Stimulated activated naive CD8-positive, alpha-beta T cell treated with anti-CD3 and anti-CD28 coated beads, Interleukin-15, Interleukin-2, amounts not matched to agents 100 ng/mL and 50 ng/mL, for 24 hours (primary cell): ENCODE results near the gene PDE6A.

ENCODE experiments used
- H3K27ac Mint-ChIP-seq: one replicate; pipeline ENCODE4 v1.8.0; 2021; ENCODE audit warnings: mild to moderate bottlenecking, mixed read lengths
- H3K27me3 Mint-ChIP-seq: one replicate; pipeline ENCODE4 v1.8.0; 2021; ENCODE audit warnings: mixed read lengths
- H3K36me3 Mint-ChIP-seq: one replicate; pipeline ENCODE4 v1.8.0; 2021; ENCODE audit warnings: low read depth, mixed read lengths
- H3K4me1 Mint-ChIP-seq: one replicate; pipeline ENCODE4 v1.8.0; 2021; ENCODE audit warnings: low read depth, mixed read lengths
- H3K4me3 Mint-ChIP-seq: one replicate; pipeline ENCODE4 v1.8.0; 2021; ENCODE audit warnings: mild to moderate bottlenecking, mixed read lengths
- H3K9me3 Mint-ChIP-seq: one replicate; pipeline ENCODE4 v1.8.0; 2021; ENCODE audit warnings: mixed read lengths

Gene PDE6A

GRCh38 chr5:149824120-149824519 lies 120.5 kb downstream of the PDE6A start:
- H3K27ac Mint-ChIP-seq, result no peak overlapping the region
- no peaks in the 10 kb centered on the region for H3K27me3 Mint-ChIP-seq
- H3K4me3 Mint-ChIP-seq, result no peak overlapping the region
- H3K9me3 Mint-ChIP-seq, result no peaks in the 10 kb centered on the region
- H3K4me1 Mint-ChIP-seq, result no peaks in the 10 kb centered on the region
- peaks cover 11% of the 10 kb centered on the region for H3K36me3 Mint-ChIP-seq

DNA sequence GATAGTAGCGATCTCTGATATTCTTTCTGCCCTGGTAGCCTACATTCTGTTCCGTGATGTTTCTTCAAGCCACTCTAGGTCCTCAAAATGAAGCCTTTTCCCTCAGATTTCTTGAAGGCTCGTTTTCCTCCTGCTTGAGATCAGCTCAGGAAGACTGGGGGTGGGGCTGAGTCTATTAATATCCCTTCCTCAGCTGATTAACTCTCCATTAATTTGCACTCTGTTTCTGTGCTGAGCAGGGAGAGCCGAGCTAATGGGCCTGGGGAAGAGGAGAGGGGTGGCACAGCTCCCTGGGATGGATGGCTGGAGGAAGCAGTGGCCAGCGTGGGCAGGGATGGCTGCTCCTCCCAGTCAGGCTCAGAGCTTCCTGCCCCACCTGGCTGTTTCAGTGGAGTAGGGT lies 121.2 kb downstream of the PDE6A start:
- Mint-ChIP-seq H3K27ac (no peak overlapping the region), H3K36me3 (peaks cover 8% of the 10 kb centered on the region), H3K9me3 (no peaks in the 10 kb centered on the region), H3K4me3 (no peak overlapping the region), H3K4me1 (no peaks in the 10 kb centered on the region), H3K27me3 (no peaks in the 10 kb centered on the region)

DNA sequence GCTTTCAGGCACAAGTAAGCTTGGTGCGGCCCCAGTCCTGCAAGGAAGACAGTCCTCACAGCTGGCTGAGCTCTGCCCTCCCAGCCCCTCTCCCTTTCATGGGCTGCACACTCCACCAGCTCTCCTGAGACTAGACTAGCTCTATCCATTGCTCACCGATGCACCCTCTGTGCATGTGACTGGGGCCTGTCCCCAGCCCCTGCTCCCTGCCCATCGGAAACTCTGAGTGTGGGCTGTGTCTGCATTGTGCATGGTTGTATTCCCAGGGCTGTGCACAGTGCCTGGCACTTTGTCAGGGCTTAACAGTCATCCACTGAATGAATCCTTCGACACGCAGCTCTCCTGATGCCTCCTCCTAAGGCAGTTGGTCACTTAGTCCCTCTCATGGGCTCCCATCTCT lies 122.3 kb downstream of the PDE6A start:
- H3K27ac Mint-ChIP-seq, result no peak overlapping the region
- H3K4me3 Mint-ChIP-seq, result no peak overlapping the region
- H3K9me3 Mint-ChIP-seq, result no peaks in the 10 kb centered on the region
- no peaks in the 10 kb centered on the region for H3K27me3 Mint-ChIP-seq
- no peaks in the 10 kb centered on the region for H3K4me1 Mint-ChIP-seq
- H3K36me3 Mint-ChIP-seq, result peaks cover 4% of the 10 kb centered on the region

DNA sequence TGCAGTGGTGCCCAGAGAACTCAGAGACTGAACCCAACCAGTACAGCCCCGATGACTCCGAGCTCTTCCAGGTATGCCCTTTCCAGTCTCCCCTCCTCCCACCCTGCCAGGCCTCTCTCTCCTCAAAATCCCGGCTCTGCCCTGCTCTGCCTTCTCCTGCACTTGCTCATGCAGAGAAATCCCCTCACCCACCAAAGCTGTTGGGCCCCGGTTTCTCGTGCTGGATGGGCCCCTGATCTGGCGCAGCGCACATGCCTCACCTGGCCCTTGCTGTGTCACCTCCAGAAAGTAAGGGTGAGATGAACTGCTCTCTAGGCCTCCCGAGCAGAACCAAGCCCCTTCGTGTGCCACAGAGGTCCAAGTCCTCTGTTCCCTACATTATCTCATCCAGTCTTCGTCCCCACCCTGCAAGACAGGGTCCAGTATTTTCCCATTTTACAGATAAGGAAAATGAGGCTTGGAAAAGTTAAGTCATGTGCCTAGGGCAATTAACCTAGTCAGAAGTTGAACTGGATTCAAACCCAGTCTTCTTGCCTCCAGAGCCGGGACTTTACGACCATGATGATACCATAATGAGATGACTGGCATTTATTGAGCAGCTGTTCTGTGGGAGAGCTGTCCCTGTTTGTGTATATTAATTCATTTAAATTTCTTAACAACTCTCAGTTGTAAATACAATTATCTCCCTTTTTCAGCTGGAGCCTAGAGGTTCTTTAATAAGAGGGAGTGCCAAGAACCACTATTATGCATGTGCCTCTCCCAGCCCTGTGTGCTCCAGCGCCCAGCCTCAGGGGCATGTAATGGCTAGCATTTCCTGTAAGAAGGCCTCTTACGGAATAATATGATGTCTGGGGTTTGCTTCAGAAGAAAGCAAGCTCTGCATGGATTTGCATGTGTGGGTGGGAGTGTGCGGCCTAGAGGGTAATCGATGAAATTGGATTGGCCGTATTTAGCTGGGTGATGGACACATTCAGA lies 123.8 kb downstream of the PDE6A start:
- H3K4me1 Mint-ChIP-seq, result no peaks in the 10 kb centered on the region
- H3K9me3 Mint-ChIP-seq, result no peaks in the 10 kb centered on the region
- H3K36me3 Mint-ChIP-seq, result no peaks in the 10 kb centered on the region
- no peak overlapping the region for H3K4me3 Mint-ChIP-seq
- no peak overlapping the region for H3K27ac Mint-ChIP-seq
- no peaks in the 10 kb centered on the region for H3K27me3 Mint-ChIP-seq

- H3K9me3 Mint-ChIP-seq, result no peaks in the 10 kb centered on the region
- no peaks in the 10 kb centered on the region for H3K4me1 Mint-ChIP-seq
- peaks cover 3% of the 10 kb centered on the region for H3K36me3 Mint-ChIP-seq
- no peak overlapping the region for H3K27ac Mint-ChIP-seq
- H3K4me3 Mint-ChIP-seq, result no peak overlapping the region
- H3K27me3 Mint-ChIP-seq, result no peaks in the 10 kb centered on the region
These were observed 124.6 kb downstream of the PDE6A start for GRCh38 chr5:149820012-149820411.

- no peak overlapping the region for H3K4me3 Mint-ChIP-seq
- no peak overlapping the region for H3K27ac Mint-ChIP-seq
- H3K36me3 Mint-ChIP-seq, result peaks cover 4% of the 10 kb centered on the region
- H3K27me3 Mint-ChIP-seq, result no peaks in the 10 kb centered on the region
- H3K4me1 Mint-ChIP-seq, result no peaks in the 10 kb centered on the region
- H3K9me3 Mint-ChIP-seq, result no peaks in the 10 kb centered on the region
These were observed 126.5 kb downstream of the PDE6A start for GRCh38 chr5:149818116-149818515.

GRCh38 chr5:149817539-149818060 lies 127.0 kb downstream of the PDE6A start:
- Mint-ChIP-seq H3K27me3 (no peaks in the 10 kb centered on the region), H3K27ac (no peak overlapping the region), H3K9me3 (no peaks in the 10 kb centered on the region), H3K36me3 (peaks cover 4% of the 10 kb centered on the region), H3K4me1 (no peaks in the 10 kb centered on the region), H3K4me3 (no peak overlapping the region)

DNA sequence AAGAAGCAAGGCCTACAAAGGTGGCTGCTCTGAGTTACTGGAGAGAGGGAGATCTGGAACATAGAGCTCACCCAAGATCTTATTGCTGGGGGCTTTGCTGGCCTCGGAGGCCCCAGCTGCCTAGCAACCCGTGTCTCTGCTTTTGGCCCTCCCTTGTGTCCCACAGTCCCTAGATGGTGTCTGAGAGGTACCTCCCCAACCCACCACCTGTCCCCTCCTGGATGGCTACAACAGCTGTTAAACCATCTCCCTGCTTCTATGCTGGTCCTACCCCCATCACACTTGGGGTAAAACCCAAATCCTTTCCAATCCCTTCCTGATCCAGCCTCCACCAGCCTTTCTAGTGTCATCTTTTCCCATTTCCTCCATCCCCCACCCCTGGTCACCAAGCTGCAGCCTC lies 127.9 kb downstream of the PDE6A start:
- no peaks in the 10 kb centered on the region for H3K27me3 Mint-ChIP-seq
- H3K27ac Mint-ChIP-seq, result no peak overlapping the region
- peaks cover 4% of the 10 kb centered on the region for H3K36me3 Mint-ChIP-seq
- H3K9me3 Mint-ChIP-seq, result no peaks in the 10 kb centered on the region
- H3K4me1 Mint-ChIP-seq, result no peaks in the 10 kb centered on the region
- H3K4me3 Mint-ChIP-seq, result no peak overlapping the region

- H3K27me3 Mint-ChIP-seq, result no peaks in the 10 kb centered on the region
- H3K4me1 Mint-ChIP-seq, result peaks cover 10% of the 10 kb centered on the region
- peaks cover 4% of the 10 kb centered on the region for H3K36me3 Mint-ChIP-seq
- no peaks in the 10 kb centered on the region for H3K9me3 Mint-ChIP-seq
- no peak overlapping the region for H3K4me3 Mint-ChIP-seq
- H3K27ac Mint-ChIP-seq, result no peak overlapping the region
These were observed 133.1 kb downstream of the PDE6A start for GRCh38 chr5:149811453-149811852.

DNA sequence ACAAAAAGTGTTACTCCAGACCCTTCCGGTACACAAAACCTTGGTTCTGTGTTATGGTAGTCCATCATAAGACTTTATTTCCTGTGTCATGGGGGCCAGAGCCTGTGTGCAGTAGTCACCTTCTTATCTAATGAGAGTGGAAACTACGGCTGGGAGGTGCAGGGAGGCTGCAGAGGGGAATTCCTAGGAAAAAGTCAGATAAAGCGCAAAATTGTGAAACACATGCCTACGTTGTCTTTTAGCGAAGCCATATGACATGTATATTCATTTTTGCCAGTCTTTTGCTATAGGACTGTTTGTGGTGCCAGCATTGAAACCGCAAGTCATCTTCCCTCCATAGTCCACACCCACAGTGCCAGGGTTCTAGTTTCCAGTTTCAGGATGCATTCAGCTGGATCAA lies 133.7 kb downstream of the PDE6A start:
- peaks cover 4% of the 10 kb centered on the region for H3K36me3 Mint-ChIP-seq
- peaks cover 10% of the 10 kb centered on the region for H3K4me1 Mint-ChIP-seq
- no peak overlapping the region for H3K27ac Mint-ChIP-seq
- no peaks in the 10 kb centered on the region for H3K9me3 Mint-ChIP-seq
- H3K4me3 Mint-ChIP-seq, result no peak overlapping the region
- H3K27me3 Mint-ChIP-seq, result no peaks in the 10 kb centered on the region

DNA sequence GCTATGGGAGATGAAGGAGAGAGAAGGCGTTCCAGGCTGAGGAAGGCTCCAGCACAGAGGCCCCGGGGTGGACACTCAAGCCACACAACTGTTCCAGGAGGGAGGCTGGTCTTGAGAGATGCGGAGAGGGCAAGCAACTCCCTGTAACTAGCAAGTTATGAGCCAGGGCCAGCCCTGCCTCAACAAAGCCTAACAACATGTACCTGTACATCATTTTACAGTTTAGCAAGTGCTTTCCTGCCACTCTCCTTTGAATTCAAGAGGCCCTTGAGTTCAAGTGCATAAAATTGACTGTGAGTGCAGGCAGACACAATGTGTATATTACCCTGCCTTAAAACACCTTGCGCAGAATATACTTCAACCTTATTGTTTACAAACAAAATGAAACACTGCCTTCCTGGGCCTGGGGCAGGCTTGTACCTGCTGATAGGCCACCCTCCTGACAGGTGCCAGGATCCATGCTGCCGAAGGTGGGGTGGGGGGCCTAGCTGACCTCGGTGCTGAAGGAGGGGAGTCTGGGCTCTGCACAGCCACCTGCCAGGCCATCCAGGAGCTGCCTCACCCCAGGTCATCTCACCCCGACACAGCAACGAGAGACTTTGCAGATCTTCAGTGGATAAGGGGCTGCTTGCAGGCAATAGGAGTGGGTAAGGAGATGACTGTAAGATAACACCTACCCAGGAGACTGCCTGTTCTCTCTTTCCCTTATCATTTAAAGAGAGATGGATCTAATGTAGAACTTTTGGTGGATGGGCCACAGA lies 134.5 kb downstream of the PDE6A start:
- no peak overlapping the region for H3K4me3 Mint-ChIP-seq
- H3K27ac Mint-ChIP-seq, result no peak overlapping the region
- H3K36me3 Mint-ChIP-seq, result peaks cover 2% of the 10 kb centered on the region
- no peaks in the 10 kb centered on the region for H3K9me3 Mint-ChIP-seq
- H3K4me1 Mint-ChIP-seq, result peaks cover 12% of the 10 kb centered on the region
- H3K27me3 Mint-ChIP-seq, result no peaks in the 10 kb centered on the region

DNA sequence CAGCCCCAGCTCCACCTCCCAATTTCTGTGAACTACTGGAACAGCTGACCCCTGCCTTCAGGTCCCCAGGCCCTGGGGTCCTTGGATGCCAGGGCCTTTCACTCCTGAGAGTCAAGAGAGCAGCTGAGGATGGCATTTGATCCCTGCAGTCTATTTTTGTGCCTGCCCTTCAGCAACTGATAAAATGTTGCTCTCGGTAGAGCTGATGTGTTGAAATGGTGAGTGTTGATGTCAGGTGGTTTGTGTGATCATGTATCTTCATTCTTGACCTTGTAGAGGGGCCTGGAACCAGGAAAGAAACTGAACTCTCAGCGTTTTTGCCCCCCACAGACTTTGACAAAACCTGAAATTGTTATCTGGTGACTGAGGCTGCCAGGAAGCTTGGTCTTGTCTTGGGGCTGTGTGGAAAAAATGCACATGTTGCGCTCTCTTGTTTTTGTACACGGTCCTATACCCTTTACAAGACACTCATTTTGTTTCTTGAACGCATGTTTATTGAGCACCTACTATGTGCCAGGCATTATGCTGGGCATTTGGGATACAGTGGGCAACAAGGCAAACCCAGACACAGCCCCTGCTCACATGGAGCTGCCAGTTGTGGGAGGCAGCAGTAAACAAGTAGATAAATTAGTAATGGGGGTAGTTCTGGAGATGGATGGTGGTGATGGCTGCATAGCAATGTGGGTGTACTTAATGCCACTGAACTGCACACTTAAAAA lies 136.2 kb downstream of the PDE6A start:
- Mint-ChIP-seq H3K27me3 (no peaks in the 10 kb centered on the region), H3K27ac (no peak overlapping the region), H3K9me3 (no peaks in the 10 kb centered on the region), H3K36me3 (no peaks in the 10 kb centered on the region), H3K4me1 (peaks cover 18% of the 10 kb centered on the region), H3K4me3 (no peak overlapping the region)
